ENCODE results near the gene NR3C1.

- TF ChIP-seq POLR2AphosphoS5 (IDR thresholded peaks at IDR 0.05) (no peak), CTCF (IDR thresholded peaks at IDR 0.05; ENCODE audit: poor library complexity, severe bottlenecking) (no peak), MXI1 (conservative IDR thresholded peaks at IDR 0.05; ENCODE audit: poor library complexity, severe bottlenecking) (no peak), SMC3 (conservative IDR thresholded peaks at IDR 0.05; ENCODE audit: poor library complexity) (no peak), REST (IDR thresholded peaks at IDR 0.05; ENCODE audit: borderline replicate concordance) (no peak), TAF1 (IDR thresholded peaks at IDR 0.05; ENCODE audit: low read depth) (no peak), RAD21 (conservative IDR thresholded peaks at IDR 0.05) (no peak)
Observed at GRCh38 chr5:143347046-143347445, 56.4 kb downstream of the NR3C1 start.

Data from neural cell (in vitro differentiated cells).